ENCODE data around the gene TM9SF2.

GRCh38 chr13:99610702-99611289 is 109.5 kb downstream of the TM9SF2 start:
- no peak for TF ChIP-seq CTCF (IDR thresholded peaks at IDR 0.05)
- no peak for TF ChIP-seq POLR2A (IDR thresholded peaks at IDR 0.05)
